ENCODE data around the gene PHC2. TPM values are rescaled to one million over a fixed set of nuclear protein-coding genes. Genes with fewer than 3 reads are reported as not detected.

PHC2 gene
- total and polyA plus RNA-seq, 2 of the 13 experiments (the other 11 are each of a cell fraction or from before 2014, with no cell fraction given), result 52.5 to 84.9 TPM

- no peaks in the 10 kb centered on the region for H3K79me2 ChIP-seq (ENCODE audit: insufficient read depth, low read length)
- H3K27ac ChIP-seq (ENCODE audit: extremely low read length, insufficient read depth, low read length), result no peak overlapping the region
- peaks cover 0 to 16% of the 10 kb centered on the region in 2 experiments; a peak in 3 of 5 replicates for H3K27me3 ChIP-seq (ENCODE audit: control insufficient read depth in 1 of 2, insufficient read depth in 2 of 2, low read length in 2 of 2)
- no peak for ATAC-seq
- H2AFZ ChIP-seq (ENCODE audit: low read length), result no peak overlapping the region
- H3K9ac ChIP-seq (ENCODE audit: insufficient read depth, low read depth, low read length), result no peak overlapping the region
- CTCF ChIA-PET (ENCODE audit: low intra/inter-chr PET ratio, low total read pairs), result no interaction called here
- TF ChIP-seq KDM6A (CRISPR knock-in tag; IDR thresholded peaks at IDR 0.05; ENCODE audit: low read depth), result no peak
- no peak for TF ChIP-seq GABPA (IDR thresholded peaks at IDR 0.05; ENCODE audit: low read depth, low read length)
- TF ChIP-seq GABPA (CRISPR knock-in tag; IDR thresholded peaks at IDR 0.05; ENCODE audit: low read depth), result no peak
- TF ChIP-seq MXD1 (CRISPR knock-in tag; IDR thresholded peaks at IDR 0.05), result no peak
- TF ChIP-seq HNF4G (IDR thresholded peaks at IDR 0.05; ENCODE audit: borderline replicate concordance, low read depth, low read length), result no peak
- TF ChIP-seq HNF4G (CRISPR knock-in tag; IDR thresholded peaks at IDR 0.05; ENCODE audit: borderline replicate concordance, low read depth), result no peak
- no peak for TF ChIP-seq ZNF614 (CRISPR knock-in tag; IDR thresholded peaks at IDR 0.05; ENCODE audit: borderline replicate concordance)
- no peak for TF ChIP-seq GZF1 (CRISPR knock-in tag; IDR thresholded peaks at IDR 0.05)
- no peak for TF ChIP-seq KLF9 (CRISPR knock-in tag; IDR thresholded peaks at IDR 0.05; ENCODE audit: low read depth)
- TF ChIP-seq SP5 (CRISPR knock-in tag; IDR thresholded peaks at IDR 0.05; ENCODE audit: borderline replicate concordance, low read depth), result no peak
- no peak overlapping the region for H3K4me2 ChIP-seq (ENCODE audit: low read depth, low read length)
- peaks cover 38% of the 10 kb centered on the region for H3K4me1 ChIP-seq (ENCODE audit: insufficient read depth, low read length)
- no peak for DNase-seq (ENCODE audit: low spot score)
- in situ Hi-C loops (cut with HindIII; ENCODE audit: extremely low pct_ligation_motif_present, low pct_unique_long_range_greater_than_20kb), result loop anchor here (5.0 kb wide), 2 partner anchors 72 to 152 kb away; no protein-coding TSS in a partner anchor
- POLR2A ChIA-PET, result no interaction called here
- no peak overlapping the region for H3K4me3 ChIP-seq (replicated peaks in 1 of 3; ENCODE audit: insufficient read depth in 1 of 3, low read depth in 2 of 3, low read length in 3 of 3)
- intact Hi-C loops (cut with micrococcal nuclease; ENCODE audit: unreplicated experiment), result loop anchor here (2.0 to 10.0 kb wide), 2 partner anchors 150 to 254 kb away; no protein-coding TSS in a partner anchor
- no peaks in the 10 kb centered on the region for H3K36me3 ChIP-seq (replicated peaks in 1 of 2; ENCODE audit: control insufficient read depth in 1 of 2, insufficient read depth in 2 of 2, low read length in 2 of 2)
- no TSS peak for BruUV-seq (replicated peaks)
- H4K20me1 ChIP-seq (ENCODE audit: insufficient read depth, low read length), result peaks cover 3% of the 10 kb centered on the region; the same call in 1 of the 2 replicates
- no peak for FAIRE-seq
- 51% methylated on average over 3 of the region's 9 CpGs for WGBS (ENCODE audit: low lambda C conversion rate)
- H3K9me3 ChIP-seq (ENCODE audit: low read length), result no peaks in the 10 kb centered on the region
These were observed 61.8 kb downstream of the PHC2 start for GRCh38 chr1:33369081-33369480.

Measured in HepG2 (cell line).